ENCODE results near the gene NANOS3. TPM values are rescaled to one million over a fixed set of nuclear protein-coding genes. Genes with fewer than 3 reads are reported as not detected.

The NANOS3 gene
- total and polyA plus RNA-seq, 4 donors: not detected

GRCh38 chr19:13908674-13909073 lies 31.7 kb downstream of the NANOS3 start (continued):
- TF ChIP-seq ZBTB33 (IDR thresholded peaks at IDR 0.05) (no peak), FOXA2 (IDR thresholded peaks at IDR 0.05) (no peak), NR2F2 (IDR thresholded peaks at IDR 0.05) (no peak), GABPA (IDR thresholded peaks at IDR 0.05 in 1 of 2, conservative IDR thresholded peaks at IDR 0.05 in 1 of 2) (no peak), YY1 (IDR thresholded peaks at IDR 0.05) (no peak), EGR1 (IDR thresholded peaks at IDR 0.05; ENCODE audit: low read depth in 2 of 2) (no peak)

GRCh38 chr19:13909430-13909829 lies 32.5 kb downstream of the NANOS3 start:
- peak overlapping the region; percentile 35 to 49 for H3K27ac ChIP-seq (ENCODE audit: low read depth in 1 of 2, low read length in 2 of 2)
- TF ChIP-seq REST (IDR thresholded peaks at IDR 0.05) (peak; percentile 24), RXRA (IDR thresholded peaks at IDR 0.05) (peak; percentile 76 to 81), HNF4G (IDR thresholded peaks at IDR 0.05) (peak; percentile 31), SP1 (IDR thresholded peaks at IDR 0.05) (peak; percentile 79), YY1 (IDR thresholded peaks at IDR 0.05) (peak; percentile 23), HNF4A (conservative IDR thresholded peaks at IDR 0.05) (peak; percentile 76 to 77), FOXA2 (IDR thresholded peaks at IDR 0.05) (no peak), MAX (IDR thresholded peaks at IDR 0.05) (no peak)
- no peak overlapping the region for H3K4me3 ChIP-seq (ENCODE audit: low read depth in 1 of 3, low read length in 3 of 3)
- no peak for DNase-seq (ENCODE audit: low spot score)
- no peaks in the 10 kb centered on the region for H3K9me3 ChIP-seq (ENCODE audit: control insufficient read depth in 4 of 4, low read length in 3 of 4)
- peaks cover 0 to 13% (median 2%) of the 10 kb centered on the region in 4 donors for H3K36me3 ChIP-seq (ENCODE audit: control insufficient read depth in 4 of 4, insufficient read depth in 3 of 4, low read depth in 1 of 4, low read length in 3 of 4)
- WGBS: 39% methylated on average over 2 of the region's 2 CpGs
- peaks cover 6 to 36% (median 30%) of the 10 kb centered on the region in 4 donors for H3K4me1 ChIP-seq (ENCODE audit: control insufficient read depth in 4 of 4, insufficient read depth in 4 of 4, low read length in 3 of 4)
- no peaks in the 10 kb centered on the region for H3K27me3 ChIP-seq (ENCODE audit: control insufficient read depth in 4 of 4, insufficient read depth in 4 of 4, low read length in 3 of 4)
- no peak overlapping the region for H3K9ac ChIP-seq (ENCODE audit: low read depth in 1 of 2, low read length in 2 of 2)

GRCh38 chr19:13913352-13913751 lies 36.4 kb downstream of the NANOS3 start:
- Histone ChIP-seq H3K27ac (ENCODE audit: low read depth in 1 of 2, low read length in 2 of 2) (no peak overlapping the region), H3K9ac (ENCODE audit: low read depth in 1 of 2, low read length in 2 of 2) (no peak overlapping the region), H3K4me3 (ENCODE audit: low read depth in 1 of 3, low read length in 3 of 3) (no peak overlapping the region), H3K4me1 (ENCODE audit: control insufficient read depth in 4 of 4, insufficient read depth in 4 of 4, low read length in 3 of 4) (peaks cover 7 to 30% (median 19%) of the 10 kb centered on the region in 4 donors), H3K27me3 (ENCODE audit: control insufficient read depth in 4 of 4, insufficient read depth in 4 of 4, low read length in 3 of 4) (no peaks in the 10 kb centered on the region), H3K9me3 (ENCODE audit: control insufficient read depth in 4 of 4, low read length in 3 of 4) (no peaks in the 10 kb centered on the region), H3K36me3 (ENCODE audit: control insufficient read depth in 4 of 4, insufficient read depth in 3 of 4, low read depth in 1 of 4, low read length in 3 of 4) (peaks cover 0 to 16% (median 5%) of the 10 kb centered on the region in 4 donors)
- TF ChIP-seq NR2F2 (IDR thresholded peaks at IDR 0.05) (no peak), RXRA (IDR thresholded peaks at IDR 0.05) (no peak), SP1 (IDR thresholded peaks at IDR 0.05) (no peak), ATF3 (IDR thresholded peaks at IDR 0.05) (no peak), TAF1 (conservative IDR thresholded peaks at IDR 0.05) (no peak), FOXA2 (IDR thresholded peaks at IDR 0.05) (no peak), YY1 (IDR thresholded peaks at IDR 0.05) (no peak), GABPA (IDR thresholded peaks at IDR 0.05 in 1 of 2, conservative IDR thresholded peaks at IDR 0.05 in 1 of 2) (no peak), CTCF (IDR thresholded peaks at IDR 0.05; ENCODE audit: low read depth, low read length, missing input control) (no peak), JUND (IDR thresholded peaks at IDR 0.05) (no peak), MAX (IDR thresholded peaks at IDR 0.05) (no peak), HNF4A (conservative IDR thresholded peaks at IDR 0.05) (no peak), RAD21 (IDR thresholded peaks at IDR 0.05) (no peak), HNF4G (IDR thresholded peaks at IDR 0.05) (no peak), FOXA1 (IDR thresholded peaks at IDR 0.05) (no peak), EGR1 (IDR thresholded peaks at IDR 0.05; ENCODE audit: low read depth in 2 of 2) (no peak)
- WGBS: 96% methylated on average over 17 of the region's 17 CpGs
- no peak for DNase-seq (ENCODE audit: low spot score)

Measured in liver (tissue), 9 donors.